ENCODE data around the gene FAM186B. TPM values are rescaled to one million over a fixed set of nuclear protein-coding genes. Genes with fewer than 3 reads are reported as not detected.

Gene FAM186B
- total RNA-seq, 1 experiment from 2014 or later, result 0.30 TPM

GRCh38 chr12:49644620-49644994 is 39.2 kb upstream of the FAM186B start:
- no TSS peak for BruUV-seq (replicated peaks)
- ChIA-PET CTCF (interaction anchor here (0.6 to 3.2 kb wide), 14 partner anchors 9 to 199 kb away, joined by 3 to 22 read pairs (median 4); partner anchors contain the start of genes FMNL3 and TMBIM6), POLR2A (interaction anchor here (0.9 to 1.1 kb wide), 3 partner anchors 9 to 97 kb away, joined by 3 to 6 read pairs (median 3); partner anchors contain the start of gene TMBIM6)
- peak; percentile 82 for TF ChIP-seq CTCF (IDR thresholded peaks at IDR 0.05; ENCODE audit: unreplicated experiment)
- no peak overlapping the region for H3K4me3 Mint-ChIP-seq (ENCODE audit: unreplicated experiment)
- intact Hi-C loops (cut with micrococcal nuclease), result loop anchor here (1.0 to 5.0 kb wide), 3 partner anchors 63 to 194 kb away; partner anchors contain the start of gene FMNL3
- H3K36me3 Mint-ChIP-seq (ENCODE audit: insufficient read depth, unreplicated experiment), result peaks cover 21% of the 10 kb centered on the region
- no peak overlapping the region for H3K27ac Mint-ChIP-seq (ENCODE audit: low read depth, unreplicated experiment)
- peak; percentile 71 for DNase-seq (ENCODE audit: unreplicated experiment)
- peaks cover 13% of the 10 kb centered on the region for H3K4me1 Mint-ChIP-seq (ENCODE audit: insufficient read depth, unreplicated experiment)
- no peaks in the 10 kb centered on the region for H3K9me3 Mint-ChIP-seq (ENCODE audit: unreplicated experiment)
- no peaks in the 10 kb centered on the region for H3K27me3 Mint-ChIP-seq (ENCODE audit: insufficient read depth, unreplicated experiment)

DNA sequence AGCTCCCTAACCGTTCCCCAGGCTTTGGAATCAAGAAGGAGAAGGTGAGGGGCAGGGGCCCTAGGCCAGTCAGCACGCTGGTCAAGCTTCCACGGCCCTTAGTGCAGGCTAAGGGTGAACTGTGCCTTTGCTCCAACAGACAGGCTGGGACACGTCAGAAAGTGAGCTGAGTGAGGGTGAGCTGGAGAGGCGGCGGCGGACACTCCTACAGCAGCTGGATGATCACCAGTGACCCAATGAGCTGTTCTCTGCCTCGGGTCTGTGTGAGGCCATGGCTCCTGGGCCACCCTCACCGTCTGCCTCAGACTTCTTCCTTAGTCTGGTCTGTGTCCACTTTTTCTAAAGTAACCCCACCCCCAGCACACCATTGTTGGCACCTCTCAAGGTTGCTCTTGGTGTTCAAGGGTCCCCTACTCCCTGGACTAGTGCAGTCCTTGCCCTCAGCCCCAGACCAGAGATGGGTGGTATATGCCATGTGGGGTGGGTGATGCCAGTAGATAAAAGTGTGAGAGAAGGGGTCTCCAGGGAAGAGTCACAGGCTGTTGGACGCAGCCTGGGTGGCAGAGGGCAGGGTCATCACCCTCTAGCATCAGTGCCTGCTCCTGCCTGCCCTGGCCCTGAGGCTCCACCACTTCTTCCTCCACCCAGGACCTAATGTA is 38.7 kb upstream of the FAM186B start:
- intact Hi-C loops (cut with micrococcal nuclease), result loop anchor here (1.0 to 5.0 kb wide), 3 partner anchors 63 to 195 kb away; partner anchors contain the start of gene FMNL3
- Mint-ChIP-seq H3K36me3 (ENCODE audit: insufficient read depth, unreplicated experiment) (peaks cover 17% of the 10 kb centered on the region), H3K9me3 (ENCODE audit: unreplicated experiment) (no peaks in the 10 kb centered on the region), H3K4me1 (ENCODE audit: insufficient read depth, unreplicated experiment) (peaks cover 13% of the 10 kb centered on the region), H3K4me3 (ENCODE audit: unreplicated experiment) (no peak overlapping the region), H3K27ac (ENCODE audit: low read depth, unreplicated experiment) (no peak overlapping the region), H3K27me3 (ENCODE audit: insufficient read depth, unreplicated experiment) (no peaks in the 10 kb centered on the region)
- ChIA-PET POLR2A (interaction anchor here (0.8 to 1.1 kb wide), 5 partner anchors 9 to 97 kb away, joined by 3 to 6 read pairs (median 3); partner anchors contain the start of gene TMBIM6), CTCF (interaction anchor here (0.6 to 3.2 kb wide), 17 partner anchors 9 to 286 kb away, joined by 3 to 22 read pairs (median 4); partner anchors contain the start of genes FMNL3 and TMBIM6)
- BruUV-seq (replicated peaks), result TSS peak; percentile 63
- peak; percentile 58 for DNase-seq (ENCODE audit: unreplicated experiment)
- no peak for TF ChIP-seq CTCF (IDR thresholded peaks at IDR 0.05; ENCODE audit: unreplicated experiment)

GRCh38 chr12:49643135-49643534 is 37.7 kb upstream of the FAM186B start:
- Mint-ChIP-seq H3K4me1 (ENCODE audit: insufficient read depth, unreplicated experiment) (peaks cover 13% of the 10 kb centered on the region), H3K36me3 (ENCODE audit: insufficient read depth, unreplicated experiment) (peaks cover 15% of the 10 kb centered on the region), H3K27me3 (ENCODE audit: insufficient read depth, unreplicated experiment) (no peaks in the 10 kb centered on the region), H3K4me3 (ENCODE audit: unreplicated experiment) (no peak overlapping the region), H3K27ac (ENCODE audit: low read depth, unreplicated experiment) (no peak overlapping the region), H3K9me3 (ENCODE audit: unreplicated experiment) (no peaks in the 10 kb centered on the region)
- ChIA-PET CTCF (interaction anchor here (0.7 to 3.2 kb wide), 12 partner anchors 8 to 224 kb away, joined by 3 to 22 read pairs (median 4); no protein-coding TSS in a partner anchor), POLR2A (interaction anchor here (0.6 to 1.1 kb wide), 4 partner anchors 8 to 133 kb away, joined by 3 read pairs; no protein-coding TSS in a partner anchor)
- TF ChIP-seq CTCF (IDR thresholded peaks at IDR 0.05; ENCODE audit: unreplicated experiment), result no peak
- DNase-seq (ENCODE audit: unreplicated experiment), result no peak
- no TSS peak for BruUV-seq (replicated peaks)
- intact Hi-C loops (cut with micrococcal nuclease), result loop anchor here (5.0 kb wide), 1 partner anchor 109 kb away; no protein-coding TSS in a partner anchor

GRCh38 chr12:49642370-49642802 is 36.9 kb upstream of the FAM186B start:
- DNase-seq (ENCODE audit: unreplicated experiment), result no peak
- Mint-ChIP-seq H3K27ac (ENCODE audit: low read depth, unreplicated experiment) (no peak overlapping the region), H3K36me3 (ENCODE audit: insufficient read depth, unreplicated experiment) (peaks cover 15% of the 10 kb centered on the region), H3K9me3 (ENCODE audit: unreplicated experiment) (no peaks in the 10 kb centered on the region), H3K4me3 (ENCODE audit: unreplicated experiment) (no peak overlapping the region), H3K4me1 (ENCODE audit: insufficient read depth, unreplicated experiment) (peaks cover 13% of the 10 kb centered on the region), H3K27me3 (ENCODE audit: insufficient read depth, unreplicated experiment) (no peaks in the 10 kb centered on the region)
- TF ChIP-seq CTCF (IDR thresholded peaks at IDR 0.05; ENCODE audit: unreplicated experiment), result no peak
- intact Hi-C loops (cut with micrococcal nuclease), result loop anchor here (5.0 kb wide), 1 partner anchor 110 kb away; no protein-coding TSS in a partner anchor
- POLR2A ChIA-PET, result interaction anchor here (1.0 kb wide), 1 partner anchor 17 kb away, joined by 3 read pairs; no protein-coding TSS in a partner anchor
- no TSS peak for BruUV-seq (replicated peaks)
- CTCF ChIA-PET, result interaction anchor here (1.2 to 1.9 kb wide), 3 partner anchors 20 to 137 kb away, joined by 3 to 7 read pairs (median 5); partner anchors contain the start of gene PRPF40B
